HG03342 (cell line): ENCODE results near the gene IL1RAPL2.
"Not testable (repeated sequence)": the region's sequence is repeated elsewhere in the genome, so short reads cannot be mapped to it uniquely, and the experiment has no call there.

Experiments
- ATAC-seq: cut with Tn5 transposase; IDR thresholded peaks from one replicate; pipeline ENCODE4 v1.9.1; 2021; ENCODE audit warnings: mild to moderate bottlenecking, moderate library complexity; ENCODE audit not compliant: unreplicated experiment

IL1RAPL2 gene

GRCh38 chrX:105006103-105006502 is 440.1 kb downstream of the IL1RAPL2 start:
- no peak for ATAC-seq

- no peak for ATAC-seq
These were observed 441.0 kb downstream of the IL1RAPL2 start for GRCh38 chrX:105006996-105007395.

- no peak for ATAC-seq
These were observed 447.7 kb downstream of the IL1RAPL2 start for GRCh38 chrX:105013719-105014118.

- no peak for ATAC-seq
These were observed 451.6 kb downstream of the IL1RAPL2 start for GRCh38 chrX:105017641-105018040.

- ATAC-seq: no peak
These were observed 452.9 kb downstream of the IL1RAPL2 start for GRCh38 chrX:105018865-105019264.

- ATAC-seq: not testable (repeated sequence)
These were observed 463.0 kb downstream of the IL1RAPL2 start for GRCh38 chrX:105028962-105029361.

- no peak for ATAC-seq
These were observed 472.8 kb downstream of the IL1RAPL2 start for GRCh38 chrX:105038672-105039328.

GRCh38 chrX:105050921-105051320 is 484.9 kb downstream of the IL1RAPL2 start:
- no peak for ATAC-seq

GRCh38 chrX:105051364-105051763 is 485.4 kb downstream of the IL1RAPL2 start:
- ATAC-seq: no peak

GRCh38 chrX:105052926-105053325 is 486.9 kb downstream of the IL1RAPL2 start:
- ATAC-seq: no peak

GRCh38 chrX:105063743-105064142 is 497.7 kb downstream of the IL1RAPL2 start:
- ATAC-seq: no peak

- no peak for ATAC-seq
These were observed 532.2 kb downstream of the IL1RAPL2 start for GRCh38 chrX:105098201-105098600.

GRCh38 chrX:105098812-105099211 is 532.8 kb downstream of the IL1RAPL2 start:
- no peak for ATAC-seq

GRCh38 chrX:105101378-105101777 is 535.4 kb downstream of the IL1RAPL2 start:
- no peak for ATAC-seq

- no peak for ATAC-seq
These were observed 543.9 kb downstream of the IL1RAPL2 start for GRCh38 chrX:105109936-105110335.

GRCh38 chrX:105114554-105115130 is 548.6 kb downstream of the IL1RAPL2 start:
- no peak for ATAC-seq

- ATAC-seq: not testable (repeated sequence)
These were observed 549.8 kb downstream of the IL1RAPL2 start for GRCh38 chrX:105115596-105116320.

GRCh38 chrX:105116486-105116885 is 550.5 kb downstream of the IL1RAPL2 start:
- no peak for ATAC-seq

- ATAC-seq: no peak
These were observed 551.6 kb downstream of the IL1RAPL2 start for GRCh38 chrX:105117621-105118020.

GRCh38 chrX:105120463-105120862 is 554.5 kb downstream of the IL1RAPL2 start:
- no peak for ATAC-seq

GRCh38 chrX:105121186-105121585 is 555.2 kb downstream of the IL1RAPL2 start:
- no peak for ATAC-seq

- no peak for ATAC-seq
These were observed 560.2 kb downstream of the IL1RAPL2 start for GRCh38 chrX:105126201-105126600.
